NCI-H1694 treated with DMSO at 0.1 percent for 48 hours (cell line): ENCODE results near the gene ADRA2B.
"Not testable (repeated sequence)": the region's sequence is repeated elsewhere in the genome, so short reads cannot be mapped to it uniquely, and the experiment has no call there.

Source experiments
- DNase-seq: peaks from one replicate; lab custom pipeline; 2025; lab: John Stamatoyannopoulos, UW

The ADRA2B gene

DNA sequence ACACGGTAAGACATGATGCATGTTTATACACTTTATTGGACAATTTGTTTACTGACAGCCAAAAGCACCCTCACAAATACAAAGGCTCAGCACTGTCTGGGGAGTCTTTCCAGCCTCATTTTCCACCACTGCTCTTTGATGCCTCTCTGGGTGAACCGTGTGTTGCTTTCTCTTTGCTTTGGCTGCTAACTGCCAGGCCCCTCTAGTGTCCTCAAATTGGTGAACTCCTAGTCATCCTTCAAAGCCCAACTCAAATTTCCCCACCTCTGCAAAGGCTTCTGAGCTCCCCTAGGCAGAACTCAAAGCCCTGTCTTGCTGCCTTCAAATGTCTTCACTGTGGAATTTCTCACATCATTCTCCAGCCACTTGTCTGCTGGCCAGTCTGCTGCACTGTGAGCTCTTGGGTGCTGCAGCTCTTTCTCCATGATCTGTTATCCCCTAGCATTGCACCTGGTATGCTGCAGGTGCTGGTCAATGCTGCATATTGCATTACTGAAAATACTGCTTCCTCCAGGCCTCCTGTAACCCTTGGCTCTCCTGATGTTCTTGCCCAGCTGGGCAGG is 49.2 kb downstream of the ADRA2B start:
- not testable (repeated sequence) for DNase-seq

DNA sequence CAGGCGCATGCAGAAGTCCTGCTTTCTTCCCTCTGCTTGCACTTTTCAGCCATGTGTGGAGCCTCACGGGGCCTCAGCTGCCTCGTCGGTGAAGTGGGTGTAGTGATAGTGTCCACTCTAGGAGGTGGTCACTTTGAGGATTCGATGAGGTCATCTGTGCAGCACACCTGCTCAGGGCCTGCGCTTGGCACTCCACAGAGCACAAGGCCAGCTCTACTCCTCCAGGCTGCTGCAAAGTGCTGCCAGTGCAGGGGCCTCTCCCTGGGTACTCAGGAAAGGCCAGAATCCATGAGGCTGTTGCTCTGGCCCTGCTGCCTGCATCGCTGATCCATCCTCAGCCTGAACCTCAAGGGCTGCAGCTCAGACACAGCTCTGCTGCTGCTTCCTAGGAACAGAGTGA is 49.9 kb downstream of the ADRA2B start:
- not testable (repeated sequence) for DNase-seq

DNA sequence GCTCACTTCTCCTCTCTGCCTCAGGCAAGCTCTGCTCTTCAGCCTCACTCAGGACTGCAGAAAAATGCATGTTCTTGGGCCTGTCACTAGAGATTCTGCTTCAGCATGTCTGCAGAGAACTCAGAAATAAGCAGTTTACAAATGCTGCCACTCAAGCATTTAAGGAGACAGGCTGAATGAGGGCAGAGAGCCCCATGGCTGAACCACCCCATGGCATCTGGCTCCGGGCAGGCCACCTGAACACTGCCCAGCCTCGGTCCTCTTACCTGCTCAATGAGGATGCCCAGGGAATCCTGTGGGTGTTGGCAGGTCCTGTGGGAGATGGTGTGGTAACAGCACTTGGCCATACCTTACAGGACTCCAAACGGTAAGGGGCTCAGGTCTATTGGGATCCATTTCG is 50.4 kb downstream of the ADRA2B start:
- DNase-seq = not testable (repeated sequence)

DNA sequence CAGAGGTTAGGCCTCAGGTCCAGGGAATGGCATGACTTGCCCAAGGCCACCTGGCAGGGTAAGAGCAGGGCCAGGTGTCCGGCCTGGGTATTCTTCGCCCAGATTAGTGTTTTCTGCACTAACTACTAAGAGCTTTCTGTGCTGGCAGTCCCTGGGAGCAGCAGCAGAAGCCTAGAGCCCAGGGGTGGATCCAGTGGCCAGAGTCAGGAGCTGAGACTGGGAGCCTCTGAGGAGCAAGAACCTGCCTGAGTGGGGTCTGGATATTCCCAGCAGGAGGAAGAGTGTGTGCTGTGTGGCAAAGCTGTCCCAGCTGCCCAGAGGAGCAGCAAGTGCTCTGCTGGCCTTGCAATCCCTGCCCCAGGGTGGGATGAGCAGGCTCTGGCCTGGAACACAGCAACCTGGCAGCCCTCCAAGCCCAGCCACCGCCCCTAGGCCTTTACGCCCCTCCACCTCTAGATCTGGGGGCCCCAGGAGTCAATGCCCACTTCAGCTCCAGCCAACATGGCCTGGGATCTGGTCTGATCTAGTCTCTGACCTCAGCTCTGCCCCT is 50.9 kb downstream of the ADRA2B start:
- no peak for DNase-seq

DNA sequence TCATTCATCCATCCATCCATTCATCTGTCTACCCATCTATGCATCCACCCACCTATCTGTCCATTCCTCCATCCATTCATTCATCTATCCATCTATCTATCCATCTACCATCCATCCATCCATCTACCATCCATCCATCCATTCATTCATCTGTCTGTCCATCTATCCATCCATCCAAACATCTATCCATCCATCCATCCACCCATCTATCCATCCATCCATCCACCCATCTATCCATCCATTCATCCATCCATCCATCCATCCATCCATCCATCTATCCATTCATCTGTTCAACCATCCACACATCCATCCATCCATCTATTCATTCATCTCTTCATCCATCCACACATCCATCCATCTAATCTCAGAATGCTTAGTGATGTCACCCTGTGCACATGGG is 51.6 kb downstream of the ADRA2B start:
- DNase-seq = not testable (repeated sequence)

DNA sequence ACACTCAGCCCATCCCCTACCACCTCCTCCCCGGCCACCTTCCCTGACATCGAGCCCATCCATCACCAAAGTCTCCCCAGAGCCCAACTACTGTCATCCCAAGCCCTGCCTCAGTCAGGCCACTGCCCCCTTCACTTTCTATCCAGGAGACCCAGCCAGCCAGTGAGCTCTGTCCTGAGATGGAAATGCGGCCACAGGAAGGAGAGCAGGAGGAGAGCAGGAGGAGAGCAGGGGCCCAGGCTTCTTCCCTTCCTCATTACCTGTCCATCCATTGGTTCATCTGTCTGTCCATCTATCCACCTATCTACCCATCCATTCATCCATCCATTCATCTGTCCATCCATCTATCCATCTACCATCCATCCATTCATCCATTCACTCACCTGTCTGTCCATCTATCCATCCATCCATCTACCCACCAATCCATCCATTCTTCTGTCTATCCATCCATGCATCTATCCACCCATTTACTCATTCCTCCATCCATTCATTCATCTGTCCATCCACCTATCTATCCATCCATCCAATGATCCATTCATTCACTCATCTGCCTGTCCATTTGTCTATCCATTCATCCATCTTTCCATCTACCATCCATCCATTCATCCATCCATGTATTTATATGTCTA is 52.2 kb downstream of the ADRA2B start:
- DNase-seq = not testable (repeated sequence)

DNA sequence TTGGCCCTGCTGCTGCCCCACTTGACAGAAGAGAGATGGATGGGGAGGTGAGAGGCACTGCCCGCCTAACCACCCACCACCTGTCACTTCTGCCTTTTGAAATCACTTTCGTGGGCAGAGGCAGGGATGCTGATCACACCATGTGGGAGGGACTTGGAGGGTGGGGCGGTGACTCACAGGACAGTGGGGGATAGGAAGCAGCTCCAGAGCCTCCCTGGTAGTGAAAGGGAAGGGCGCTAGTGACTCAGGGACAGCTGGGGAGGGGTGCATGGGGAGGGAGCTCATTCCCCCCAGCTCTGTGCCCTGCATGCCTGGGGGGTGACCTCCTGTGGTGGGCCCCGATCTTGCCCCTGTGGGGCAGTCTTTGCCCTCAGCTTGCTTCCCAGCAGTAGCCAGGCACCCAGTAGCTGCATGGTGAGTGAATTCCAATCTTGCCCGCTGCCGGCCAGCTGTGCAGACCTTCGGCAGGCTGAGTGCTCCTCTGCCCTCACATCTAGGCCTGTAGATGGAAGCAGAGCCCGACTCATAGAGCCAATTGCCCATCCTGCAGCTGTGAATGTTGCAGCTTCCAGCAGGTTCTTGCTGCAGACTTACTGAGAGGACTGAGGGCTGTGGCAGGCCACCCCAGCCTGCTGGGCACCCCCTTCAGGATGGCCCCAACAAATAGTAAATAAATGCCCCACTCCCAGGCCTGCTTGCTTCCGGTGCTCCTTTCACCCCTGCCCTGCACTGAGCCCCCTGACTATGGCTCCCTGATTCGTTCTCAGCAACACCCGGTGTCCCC is 53.1 kb downstream of the ADRA2B start:
- not testable (repeated sequence) for DNase-seq
